GM21367 (cell line): ENCODE results near the gene GPN1.
"Not testable (repeated sequence)": the region's sequence is repeated elsewhere in the genome, so short reads cannot be mapped to it uniquely, and the experiment has no call there.

Source experiments
- ATAC-seq: cut with Tn5 transposase; IDR thresholded peaks from one replicate; pipeline ENCODE4 v1.9.1; 2021; ENCODE audit not compliant: unreplicated experiment

Gene GPN1

DNA sequence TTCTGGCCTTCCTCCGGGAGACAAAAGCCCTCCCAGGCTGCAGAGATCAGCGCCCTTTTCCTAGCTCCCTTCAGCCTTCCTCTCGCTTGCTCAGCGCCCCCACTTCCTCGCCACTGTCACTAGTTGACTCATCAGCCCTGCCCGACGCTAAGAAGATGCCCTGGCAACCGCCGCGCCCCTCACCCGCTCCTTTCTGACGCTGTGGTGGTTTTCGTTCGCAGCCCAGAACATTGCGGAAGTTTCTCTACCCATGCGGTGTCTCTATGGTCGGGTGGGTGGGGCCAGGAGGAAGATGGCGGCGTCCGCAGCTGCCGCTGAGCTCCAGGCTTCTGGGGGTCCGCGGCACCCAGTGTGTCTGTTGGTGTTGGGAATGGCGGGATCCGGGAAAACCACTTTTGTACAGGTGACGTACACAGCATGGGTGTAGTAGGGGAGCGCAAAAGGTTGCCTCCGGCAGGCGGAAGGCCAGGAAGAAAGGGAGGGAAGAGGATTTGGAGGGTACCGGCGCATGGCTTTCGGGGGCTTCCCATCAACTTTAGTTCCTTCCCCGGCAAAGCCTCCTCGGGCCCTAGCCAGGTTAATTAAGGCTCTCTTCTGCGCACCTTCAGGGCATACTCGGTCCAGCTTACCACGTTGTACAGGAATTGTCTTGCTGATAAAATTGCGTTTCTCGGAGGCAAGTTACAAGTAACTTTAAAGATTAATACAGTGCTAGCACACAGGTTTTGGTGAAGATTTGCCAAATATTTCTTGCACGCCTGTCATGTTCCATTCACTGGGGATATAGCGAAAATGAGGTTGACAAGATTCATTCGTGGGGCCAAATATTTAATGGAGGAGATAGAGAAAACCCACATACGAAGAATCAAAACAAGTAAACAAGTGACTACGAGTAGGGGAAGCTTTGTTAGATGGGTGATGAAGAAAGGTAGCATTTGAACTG lies at the start of gene GPN1, which contains the start of gene CCDC121:
Gene GPN1 (plus strand): TSS at position 284 of the 943 bp plus-strand sequence. CDS start 9 bp downstream, at position 293.
Gene CCDC121 (minus strand): TSS at position 246 of the 943 bp plus-strand sequence. CDS start 1,213 bp downstream, outside the sequence.
- ATAC-seq, result peak; percentile 98

DNA sequence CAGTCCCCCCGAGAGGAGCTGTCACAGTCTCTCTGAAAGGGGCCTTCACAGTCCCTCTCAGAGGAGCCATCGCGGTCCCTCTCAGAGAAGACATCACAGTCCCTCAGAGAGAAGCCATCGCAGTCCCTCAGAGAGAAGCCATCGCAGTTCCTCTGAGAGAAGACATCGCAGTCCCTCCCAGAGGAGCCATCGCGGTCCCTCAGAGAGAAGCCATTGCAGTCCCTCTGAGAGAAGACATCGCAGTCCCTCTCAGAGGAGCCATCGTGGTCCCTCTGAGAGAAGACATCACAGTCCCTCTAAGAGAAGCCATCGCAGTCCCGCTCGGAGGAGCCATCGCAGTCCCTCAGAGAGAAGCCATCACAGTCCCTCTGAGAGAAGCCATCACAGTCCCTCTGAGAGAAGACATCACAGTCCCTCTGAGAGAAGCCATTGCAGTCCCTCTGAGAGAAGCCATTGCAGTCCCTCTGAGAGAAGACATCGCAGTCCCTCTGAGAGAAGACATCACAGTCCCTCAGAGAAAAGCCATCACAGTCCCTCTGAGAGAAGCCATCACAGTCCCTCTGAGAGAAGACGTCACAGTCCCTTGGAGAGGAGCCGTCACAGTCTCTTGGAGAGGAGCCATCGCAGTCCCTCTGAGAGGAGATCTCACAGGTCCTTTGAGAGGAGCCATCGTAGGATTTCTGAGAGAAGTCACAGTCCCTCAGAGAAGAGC lies 47.3 kb upstream of the GPN1 start:
- ATAC-seq, result no peak

DNA sequence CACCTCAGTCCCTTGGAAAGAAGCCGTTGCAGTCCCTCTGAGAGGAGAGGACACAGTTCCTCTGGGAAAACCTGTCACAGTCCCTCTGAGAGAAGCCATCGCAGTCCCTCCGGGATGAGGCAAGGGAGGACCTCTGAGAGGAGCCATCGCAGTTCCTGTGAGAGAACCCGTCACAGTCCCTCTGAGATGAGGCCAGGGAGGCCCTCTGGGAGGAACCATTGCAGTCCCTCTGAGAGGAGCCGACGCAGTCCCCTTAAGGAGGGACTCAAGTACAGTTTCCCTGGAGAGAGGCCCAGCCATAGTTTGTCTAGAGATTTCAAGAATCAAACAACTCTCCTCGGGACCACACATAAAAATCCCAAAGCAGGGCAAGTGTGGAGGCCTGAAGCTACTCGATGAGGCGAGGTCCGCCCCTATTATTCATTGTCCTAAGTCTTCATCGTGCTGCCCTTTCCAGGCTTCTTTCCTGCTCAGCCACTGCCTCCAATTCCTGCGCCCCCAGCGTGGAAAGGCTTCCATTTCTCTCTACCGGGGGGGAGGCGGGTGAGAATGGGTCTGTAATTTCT lies 46.6 kb upstream of the GPN1 start:
- no peak for ATAC-seq

DNA sequence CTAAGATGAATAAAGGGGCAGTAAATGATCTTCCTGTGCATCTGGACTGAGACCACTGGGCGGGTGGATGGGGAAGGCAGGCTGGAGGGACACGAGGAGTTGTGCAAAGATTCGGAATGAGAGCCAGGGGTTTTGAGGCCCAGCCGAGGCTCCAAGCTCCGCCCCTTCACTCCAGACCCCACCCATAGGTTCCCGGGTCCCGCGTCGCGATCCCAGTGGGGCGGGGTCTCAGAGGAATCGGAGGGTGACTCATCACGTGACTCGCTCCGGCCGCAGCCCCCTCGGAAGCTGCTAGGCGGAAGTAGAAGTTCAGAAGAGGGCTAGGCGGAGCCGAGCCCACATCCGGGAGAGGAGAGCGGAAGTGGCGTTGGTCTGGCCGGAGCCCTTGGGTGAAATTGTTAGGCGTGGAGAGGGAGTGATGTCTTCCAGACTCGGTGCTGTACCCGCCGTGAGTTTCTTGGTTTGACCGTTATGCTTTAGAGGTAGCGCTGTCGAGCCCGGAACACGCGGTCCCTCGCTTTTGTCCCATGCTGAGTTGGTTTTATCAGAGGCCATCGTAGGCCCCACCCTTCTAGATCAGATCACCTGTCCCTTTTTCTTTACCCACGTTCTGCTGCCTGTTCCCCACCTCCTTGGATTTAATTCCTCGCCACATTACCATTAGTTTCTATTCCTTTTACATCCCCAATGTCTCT lies 46.0 kb upstream of the GPN1 start, which contains the start of gene ZNF512:
Gene ZNF512 (plus strand): TSS at position 348 of the 695 bp plus-strand sequence. CDS start 71 bp downstream, at position 419.
- peak; percentile 90 for ATAC-seq

DNA sequence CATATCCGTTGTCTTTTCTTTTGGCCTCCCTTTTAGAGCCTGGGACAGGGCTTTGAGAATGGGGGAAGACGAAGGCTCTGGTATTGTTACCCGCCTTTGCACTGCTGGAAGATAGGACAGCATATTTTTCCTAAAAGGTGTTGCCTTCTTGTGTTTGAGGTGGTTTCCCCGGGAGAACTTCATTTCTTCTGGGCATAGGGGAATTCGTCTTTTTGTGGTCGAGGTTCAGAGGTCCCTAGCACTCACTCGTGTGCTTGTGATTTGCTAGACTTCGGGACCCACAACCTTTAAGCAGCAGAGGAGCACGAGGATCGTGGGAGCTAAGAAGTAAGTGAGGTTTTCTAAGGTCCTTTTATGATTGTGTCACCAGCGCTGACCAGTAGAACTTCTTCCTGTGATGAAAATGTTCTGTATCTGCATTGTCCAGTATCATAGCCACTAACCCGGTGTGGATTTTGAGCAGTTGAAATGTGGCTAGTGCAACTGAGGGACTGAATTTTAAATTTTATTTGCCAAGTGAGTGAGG lies 45.4 kb upstream of the GPN1 start:
- no peak for ATAC-seq

DNA sequence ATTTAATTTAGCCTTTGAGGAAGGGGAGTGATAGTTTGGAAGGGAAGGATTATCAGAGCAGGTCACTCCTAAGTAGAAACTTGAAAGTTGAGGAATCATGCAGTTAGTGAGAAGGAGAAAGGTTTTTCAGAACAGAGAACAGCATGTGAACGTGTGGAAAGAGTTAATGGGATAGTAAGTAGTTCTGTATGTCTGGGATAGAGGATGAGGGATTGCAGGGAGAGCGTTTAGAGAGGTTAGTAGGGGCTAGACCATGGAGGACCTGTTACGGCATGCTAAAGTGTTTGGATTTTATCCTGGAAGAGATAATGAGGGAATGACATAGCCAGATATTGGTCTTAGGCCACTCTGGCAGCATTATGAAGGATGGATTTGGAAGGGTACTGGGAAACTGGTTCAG lies 44.3 kb upstream of the GPN1 start:
- no peak for ATAC-seq

DNA sequence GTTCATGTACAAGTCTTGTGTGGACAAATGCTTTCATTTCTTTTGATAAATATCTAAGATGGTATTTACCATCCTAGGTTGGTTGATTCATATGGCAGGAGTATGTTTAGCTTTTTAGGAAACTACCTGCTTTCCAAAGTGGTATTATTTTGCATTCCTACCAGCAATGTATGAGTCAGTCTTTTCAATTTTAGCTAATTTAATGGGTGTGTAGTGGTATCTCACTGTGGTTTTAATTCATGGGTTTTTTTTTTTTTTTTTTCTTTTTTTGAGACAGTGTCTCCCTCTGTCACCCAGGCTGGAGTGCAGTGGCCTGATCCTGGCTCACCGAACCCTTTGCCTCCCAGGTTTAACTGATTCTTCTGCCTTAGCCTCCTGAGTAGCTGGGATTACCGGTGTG lies 41.8 kb upstream of the GPN1 start:
- no peak for ATAC-seq

DNA sequence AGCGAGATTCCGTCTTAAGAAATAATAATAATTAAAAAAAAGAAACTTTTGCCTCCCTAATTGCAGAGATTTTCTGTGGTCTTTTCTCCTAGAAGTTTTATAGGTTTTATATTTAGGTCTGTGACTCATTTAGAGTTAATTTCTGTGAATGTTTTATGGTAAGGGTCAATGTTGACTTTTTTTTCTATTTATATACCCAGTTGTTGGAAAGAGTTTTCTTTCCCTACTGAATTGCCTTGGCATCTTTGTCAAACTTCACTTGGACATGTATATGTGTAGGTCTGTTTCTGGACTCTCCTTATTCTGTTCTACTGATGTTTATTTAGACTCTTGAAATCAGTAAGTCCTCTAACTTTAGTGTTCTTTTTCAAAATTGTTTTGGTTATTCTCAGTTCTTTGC lies 40.5 kb upstream of the GPN1 start:
- ATAC-seq, result no peak

DNA sequence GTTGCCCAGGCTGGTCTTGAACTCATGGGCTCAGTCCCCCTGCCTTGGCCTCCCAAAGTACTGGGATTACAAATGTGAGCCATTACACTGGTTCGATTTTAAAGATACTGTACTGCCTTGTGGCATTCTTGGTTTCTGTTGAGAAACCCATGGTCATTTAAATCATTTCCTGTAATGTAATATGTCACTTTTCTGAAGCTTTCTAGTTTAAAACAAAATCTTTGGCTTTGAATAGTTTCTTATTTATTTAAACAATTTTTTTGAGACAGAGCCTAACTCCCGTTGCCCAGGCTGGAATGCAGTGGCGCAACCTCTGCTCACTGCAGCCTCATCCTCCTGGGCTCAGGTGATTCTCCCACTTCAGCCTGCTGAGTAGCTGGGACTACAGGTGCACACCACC lies 37.1 kb upstream of the GPN1 start:
- no peak for ATAC-seq

DNA sequence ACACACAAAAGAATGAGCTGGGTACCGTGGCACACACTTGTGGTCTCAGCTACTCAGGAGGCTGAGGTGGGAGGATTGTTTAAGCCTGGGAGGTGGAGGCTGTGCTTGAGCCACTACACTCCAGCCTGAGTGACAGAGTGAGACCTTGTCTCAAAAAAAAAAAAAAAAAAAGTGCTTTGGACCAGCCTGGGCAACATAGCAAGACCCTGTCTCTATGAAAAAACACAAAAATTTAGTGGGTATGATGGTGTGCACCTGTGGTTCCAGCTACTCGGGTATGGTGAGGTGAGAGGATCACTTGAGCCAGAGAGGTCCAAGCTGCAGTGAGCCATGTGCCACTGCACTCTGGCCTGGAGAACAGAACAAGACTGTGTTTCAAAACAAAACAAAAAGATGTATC lies 35.6 kb upstream of the GPN1 start:
- ATAC-seq, result no peak

DNA sequence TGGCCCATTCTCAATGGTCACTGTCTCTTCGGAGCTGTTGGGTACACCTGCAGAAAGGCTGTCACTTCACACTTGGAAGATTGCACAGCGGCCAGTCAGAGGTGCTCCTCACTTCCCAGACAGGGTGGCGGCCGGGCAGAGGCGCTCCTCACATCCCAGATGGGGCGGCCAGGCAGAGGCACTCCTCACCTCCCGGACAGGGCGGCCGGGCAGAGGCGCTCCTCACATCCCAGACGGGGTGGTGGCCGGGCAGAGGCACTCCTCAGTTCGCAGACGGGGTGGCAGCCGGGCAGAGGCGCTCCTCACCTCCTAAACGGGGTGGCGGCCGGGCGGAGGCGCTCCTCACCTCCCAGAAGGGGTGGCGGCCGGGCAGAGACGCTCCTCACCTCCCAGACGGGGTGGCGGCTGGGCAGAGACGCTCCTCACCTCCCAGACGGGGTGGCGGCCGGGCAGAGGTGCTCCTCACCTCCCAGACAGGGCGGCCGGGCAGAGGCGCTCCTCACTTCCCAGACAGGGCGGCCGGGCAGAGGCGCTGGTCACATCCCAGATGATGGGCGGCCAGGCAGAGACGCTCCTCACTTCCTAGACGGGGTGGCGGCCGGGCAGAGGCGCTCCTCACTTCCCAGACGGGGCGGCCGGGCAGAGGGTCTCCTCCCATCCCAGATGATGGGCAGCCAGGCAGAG lies 34.7 kb upstream of the GPN1 start:
- not testable (repeated sequence) for ATAC-seq

DNA sequence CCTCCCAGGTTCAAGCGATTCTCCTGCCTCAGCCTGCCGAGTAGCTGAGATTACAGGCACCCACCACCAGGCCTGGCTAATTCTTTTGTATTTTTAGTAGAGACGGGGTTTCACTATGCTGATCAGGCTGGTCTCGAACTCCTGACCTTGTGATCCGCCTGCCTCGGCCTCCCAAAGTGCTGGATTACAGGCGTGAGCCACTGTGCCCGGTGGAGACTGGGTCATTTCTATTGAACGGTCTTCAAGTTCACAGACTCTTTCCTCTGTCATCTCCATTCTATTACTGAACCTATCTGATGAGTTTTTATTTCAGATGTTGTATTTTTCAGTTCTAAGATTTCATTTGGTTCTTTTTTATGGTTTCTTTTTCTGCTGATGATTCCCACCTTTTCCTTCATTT lies 33.4 kb upstream of the GPN1 start:
- ATAC-seq, result not testable (repeated sequence)

DNA sequence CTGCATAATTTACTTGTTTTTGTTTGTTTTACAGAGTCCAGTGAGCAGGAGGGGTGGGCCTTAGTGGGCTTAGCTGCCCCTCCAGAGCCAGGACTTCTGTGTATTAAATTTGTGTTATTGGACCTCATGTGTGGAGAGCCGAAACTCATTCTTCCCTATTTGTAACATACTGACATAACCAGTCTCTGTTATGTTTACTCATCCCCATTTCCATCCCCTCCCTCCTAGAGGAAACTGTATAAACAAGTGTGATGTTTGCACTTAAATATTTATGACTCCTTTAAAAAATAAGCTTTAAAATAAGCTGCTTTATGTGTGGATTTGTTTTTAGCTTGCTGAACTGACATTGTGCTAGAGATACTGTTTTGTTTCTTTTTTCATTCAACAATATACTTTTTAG lies 32.2 kb upstream of the GPN1 start:
- no peak for ATAC-seq

DNA sequence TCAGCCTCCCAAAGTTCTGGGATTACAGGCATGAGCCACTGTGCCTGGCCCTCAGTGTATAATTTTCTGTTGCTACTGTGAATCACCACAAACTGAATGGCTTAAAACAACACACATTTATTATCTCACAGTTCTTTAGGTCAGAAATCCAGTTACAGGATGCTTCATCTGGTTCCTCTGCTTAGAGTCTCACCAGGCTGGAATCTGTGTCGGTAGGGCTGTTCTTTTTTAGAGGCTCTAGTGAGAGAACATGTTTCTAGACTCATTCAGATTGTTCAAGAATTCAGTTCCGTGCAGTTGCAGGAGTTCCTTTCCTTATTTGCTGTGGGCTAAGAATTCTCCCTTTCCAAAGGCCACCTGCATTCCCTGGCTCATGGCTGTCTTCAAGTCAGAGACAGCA lies 22.2 kb upstream of the GPN1 start:
- ATAC-seq, result no peak

DNA sequence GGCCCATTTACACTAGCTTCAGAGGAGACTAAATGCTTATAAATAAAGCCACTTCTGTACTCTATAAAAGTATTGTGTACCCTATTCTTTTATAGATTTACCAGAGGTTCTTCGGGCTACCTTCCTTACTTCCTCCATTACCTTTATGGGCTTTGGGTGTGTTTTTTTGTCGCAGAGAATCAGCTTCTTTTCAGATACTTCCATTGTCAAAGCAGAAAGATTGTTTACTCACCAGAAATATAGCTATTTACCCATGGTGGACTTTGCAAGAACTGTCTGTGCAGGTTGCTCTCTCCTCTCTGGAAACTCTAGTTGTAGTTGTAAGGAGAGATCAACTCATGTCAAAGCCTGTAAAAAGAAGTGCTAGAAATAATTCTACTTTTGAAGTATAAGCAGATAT lies 14.9 kb upstream of the GPN1 start:
- ATAC-seq, result no peak

DNA sequence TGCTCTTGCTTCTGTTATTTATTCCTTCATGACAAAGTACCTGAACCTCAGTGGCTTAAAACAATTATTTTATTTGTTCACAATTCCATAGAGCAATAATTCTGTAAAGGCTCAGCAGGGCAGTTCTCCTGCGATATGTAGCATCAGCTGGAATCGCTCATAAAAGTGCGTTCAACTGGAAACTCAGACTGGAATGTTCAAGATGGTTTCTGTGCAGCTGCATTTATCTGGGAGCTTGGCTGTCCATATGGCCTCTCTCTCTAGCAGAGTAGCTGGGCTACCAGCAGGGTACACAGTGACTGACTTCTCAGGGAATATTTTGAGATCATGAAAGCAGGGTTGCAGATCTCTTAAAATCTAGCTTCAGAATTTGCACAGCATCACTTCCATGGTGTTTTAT lies 13.5 kb upstream of the GPN1 start:
- no peak for ATAC-seq

DNA sequence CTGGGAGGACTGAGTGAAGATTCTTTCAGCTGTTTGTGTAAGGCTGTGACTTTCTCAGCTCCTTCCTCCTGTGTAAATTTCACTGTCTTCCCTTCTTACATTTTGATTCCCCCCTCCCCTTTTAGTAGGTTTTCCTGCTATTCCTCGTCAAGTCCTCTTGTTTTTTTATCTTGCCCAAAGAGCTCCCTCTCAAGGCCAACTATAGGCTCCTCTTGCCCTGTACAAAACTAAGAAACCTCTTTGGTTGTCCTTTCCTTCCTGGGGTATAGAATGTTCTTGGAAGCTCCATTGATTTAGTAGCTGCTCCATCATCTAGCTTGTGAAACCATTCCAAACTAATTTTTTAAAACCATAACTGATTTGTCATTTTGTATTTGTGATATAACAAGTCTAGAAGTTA lies 7.3 kb upstream of the GPN1 start:
- ATAC-seq, result no peak

DNA sequence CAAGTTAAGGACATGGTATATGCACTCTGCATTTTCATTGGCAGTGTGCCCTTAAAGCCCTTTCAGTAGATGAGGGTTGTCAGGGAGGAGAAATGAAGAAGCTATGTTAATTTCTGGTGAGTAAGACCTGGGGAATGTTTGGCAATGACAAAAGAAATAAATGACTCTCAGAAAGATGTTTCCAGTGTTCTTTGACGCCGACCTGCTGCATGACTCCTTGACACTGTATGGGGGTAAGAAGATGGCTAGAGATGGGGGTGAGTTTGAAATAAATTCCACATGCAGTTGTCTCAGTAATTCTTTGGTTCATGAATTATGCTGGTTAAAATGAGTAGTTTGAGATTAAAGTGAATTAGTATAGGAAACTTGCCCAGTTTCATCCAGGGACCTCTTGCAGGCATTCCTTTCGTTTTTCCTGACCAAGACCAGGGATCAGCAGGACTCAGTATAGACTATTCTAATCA lies 5.9 kb upstream of the GPN1 start:
- no peak for ATAC-seq

DNA sequence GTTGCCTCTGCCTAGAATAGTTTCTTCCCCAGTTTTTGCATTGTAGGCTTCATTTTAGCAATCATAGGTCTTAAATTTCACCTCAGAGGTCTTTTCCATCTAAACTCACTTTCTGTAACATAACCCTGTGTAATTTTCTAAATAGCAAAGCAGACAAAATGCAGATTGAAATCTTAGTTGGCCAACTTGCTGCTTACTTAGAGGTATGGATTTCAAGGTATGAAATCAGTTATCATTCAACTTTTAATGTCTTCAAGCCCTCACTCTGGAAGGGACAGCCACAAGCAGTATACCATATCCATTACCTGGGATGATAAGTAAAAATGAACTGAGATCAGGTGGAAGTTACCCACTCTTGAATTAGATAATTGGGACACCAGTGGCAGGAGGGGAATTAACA lies 3.9 kb upstream of the GPN1 start:
- no peak for ATAC-seq

DNA sequence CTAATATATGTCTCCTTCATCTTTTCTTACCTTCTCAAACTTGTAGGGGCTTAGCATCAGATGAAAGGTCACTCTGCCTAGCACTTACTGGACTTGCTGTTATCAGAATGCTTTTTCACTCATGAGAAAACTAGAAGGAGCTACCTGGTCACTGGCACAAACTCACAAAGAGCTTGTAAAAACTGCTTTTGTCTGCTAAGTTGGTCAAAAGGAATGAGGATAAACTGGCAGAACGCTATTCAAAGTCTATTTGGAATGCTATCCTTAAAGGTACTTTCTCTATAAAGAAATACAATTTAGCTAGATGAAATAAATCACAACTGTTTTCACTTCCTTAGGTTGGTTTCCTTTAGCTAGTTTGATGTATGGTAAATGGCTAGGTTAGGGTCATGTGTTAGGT lies 2.5 kb upstream of the GPN1 start:
- ATAC-seq, result not testable (repeated sequence)
